ENCODE results near the gene VPS13C. TPM values are rescaled to one million over a fixed set of nuclear protein-coding genes. Genes with fewer than 3 reads are reported as not detected.
A peak's percentile ranks its signal among the peaks of the same experiment; 100 is the strongest.

Gene VPS13C
- total RNA-seq, 3 donors from 2014 or later (not counting 1 experiment from before 2014, with no cell fraction given) = 155 to 204 (median 164) TPM

GRCh38 chr15:61890106-61890505 is 170.1 kb downstream of the VPS13C start:
- H3K4me1 Mint-ChIP-seq = peaks cover 5 to 9% of the 10 kb centered on the region in 2 donors
- ATAC-seq = no peak
- H3K27me3 Mint-ChIP-seq (ENCODE audit: low read depth in 2 of 2) = no peaks in the 10 kb centered on the region
- TF ChIP-seq CTCF (IDR thresholded peaks at IDR 0.05) = no peak
- intact Hi-C loops (cut with micrococcal nuclease) = no loop called here
- Histone ChIP-seq H3K4me3 (ENCODE audit: low read length) (no peak overlapping the region), H3K4me1 (ENCODE audit: control insufficient read depth, insufficient read depth, low read length) (no peaks in the 10 kb centered on the region), H3K36me3 (ENCODE audit: control insufficient read depth, insufficient read depth, low read length) (peaks cover 55% of the 10 kb centered on the region), H3K27me3 (ENCODE audit: control insufficient read depth, insufficient read depth, low read length) (no peaks in the 10 kb centered on the region), H3K9me3 (ENCODE audit: control insufficient read depth, insufficient read depth, low read length) (peaks cover 13% of the 10 kb centered on the region), H3K27ac (ENCODE audit: low read length) (no peak overlapping the region)
- H3K27ac Mint-ChIP-seq = peak overlapping the region in 1 of 2 donors; percentile 4
- H3K36me3 Mint-ChIP-seq = peaks cover 44% of the 10 kb centered on the region
- H3K4me3 Mint-ChIP-seq = no peak overlapping the region
- peaks cover 8 to 11% of the 10 kb centered on the region in 2 donors for H3K9me3 Mint-ChIP-seq
- no peak for DNase-seq
- 96% methylated on average over 2 of the region's 2 CpGs for WGBS (ENCODE audit: insufficient coverage)

GRCh38 chr15:61889706-61890105 is 170.5 kb downstream of the VPS13C start:
- H3K9me3 Mint-ChIP-seq = peaks cover 8 to 11% of the 10 kb centered on the region in 2 donors
- H3K27ac Mint-ChIP-seq = peak overlapping the region in 1 of 2 donors; percentile 4
- H3K27me3 Mint-ChIP-seq (ENCODE audit: low read depth in 2 of 2) = no peaks in the 10 kb centered on the region
- H3K4me1 ChIP-seq (ENCODE audit: control insufficient read depth, insufficient read depth, low read length) = no peaks in the 10 kb centered on the region
- 67% methylated on average over 2 of the region's 3 CpGs for WGBS (ENCODE audit: insufficient coverage)
- intact Hi-C loops (cut with micrococcal nuclease) = no loop called here
- no peak overlapping the region for H3K4me3 Mint-ChIP-seq
- ATAC-seq (no peak), DNase-seq (no peak)
- peaks cover 5 to 9% of the 10 kb centered on the region in 2 donors for H3K4me1 Mint-ChIP-seq
- no peak overlapping the region for H3K4me3 ChIP-seq (ENCODE audit: low read length)
- peaks cover 40% of the 10 kb centered on the region for H3K36me3 Mint-ChIP-seq
- TF ChIP-seq CTCF (IDR thresholded peaks at IDR 0.05) = no peak
- H3K36me3 ChIP-seq (ENCODE audit: control insufficient read depth, insufficient read depth, low read length) = peaks cover 55% of the 10 kb centered on the region
- no peaks in the 10 kb centered on the region for H3K27me3 ChIP-seq (ENCODE audit: control insufficient read depth, insufficient read depth, low read length)
- peaks cover 13% of the 10 kb centered on the region for H3K9me3 ChIP-seq (ENCODE audit: control insufficient read depth, insufficient read depth, low read length)
- H3K27ac ChIP-seq (ENCODE audit: low read length) = no peak overlapping the region

DNA sequence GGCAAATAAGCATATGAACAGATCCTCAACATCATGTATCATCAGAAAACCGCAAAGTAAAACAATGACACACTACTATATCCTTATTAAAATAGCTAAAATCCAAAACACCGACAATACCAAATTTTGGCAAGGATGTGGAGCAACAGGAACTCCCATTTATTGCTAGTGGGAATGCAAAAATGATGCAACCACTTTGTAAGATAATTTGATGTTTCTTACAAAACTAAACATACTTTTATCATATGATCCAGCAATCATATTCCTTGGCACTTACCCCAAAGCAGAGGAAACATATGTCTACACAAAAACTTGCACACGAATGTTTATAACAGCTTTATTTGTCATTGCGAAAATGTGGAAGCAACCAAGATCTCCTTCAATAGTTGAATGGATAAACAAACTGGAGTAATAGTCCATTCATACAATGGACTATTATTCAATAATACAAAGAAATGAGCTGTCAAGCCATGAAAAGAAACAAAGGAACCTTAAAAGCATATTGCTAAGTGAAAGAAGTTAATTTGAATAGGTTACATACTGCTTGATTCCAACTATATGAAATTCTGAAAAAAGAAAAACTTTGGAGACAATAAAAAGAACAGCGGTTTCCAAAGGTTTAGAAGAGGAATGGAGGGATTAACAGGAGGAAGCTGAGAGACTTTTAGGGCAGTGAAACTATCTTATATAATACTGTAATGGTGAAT is 172.0 kb downstream of the VPS13C start:
- no peak overlapping the region for H3K4me3 Mint-ChIP-seq
- WGBS (ENCODE audit: insufficient coverage) = 98% methylated on average over 5 of the region's 5 CpGs
- Histone ChIP-seq H3K9me3 (ENCODE audit: control insufficient read depth, insufficient read depth, low read length) (peaks cover 12% of the 10 kb centered on the region), H3K4me1 (ENCODE audit: control insufficient read depth, insufficient read depth, low read length) (no peaks in the 10 kb centered on the region), H3K27me3 (ENCODE audit: control insufficient read depth, insufficient read depth, low read length) (no peaks in the 10 kb centered on the region), H3K27ac (ENCODE audit: low read length) (no peak overlapping the region), H3K4me3 (ENCODE audit: low read length) (no peak overlapping the region), H3K36me3 (ENCODE audit: control insufficient read depth, insufficient read depth, low read length) (peaks cover 50% of the 10 kb centered on the region)
- H3K27ac Mint-ChIP-seq = no peak overlapping the region
- intact Hi-C loops (cut with micrococcal nuclease) = no loop called here
- DNase-seq = no peak
- H3K4me1 Mint-ChIP-seq = peaks cover 5 to 9% of the 10 kb centered on the region in 2 donors
- TF ChIP-seq CTCF (IDR thresholded peaks at IDR 0.05) = no peak
- no peak for ATAC-seq
- H3K9me3 Mint-ChIP-seq = peaks cover 5 to 6% of the 10 kb centered on the region in 2 donors
- peaks cover 25% of the 10 kb centered on the region for H3K36me3 Mint-ChIP-seq
- no peaks in the 10 kb centered on the region for H3K27me3 Mint-ChIP-seq (ENCODE audit: low read depth in 2 of 2)

DNA sequence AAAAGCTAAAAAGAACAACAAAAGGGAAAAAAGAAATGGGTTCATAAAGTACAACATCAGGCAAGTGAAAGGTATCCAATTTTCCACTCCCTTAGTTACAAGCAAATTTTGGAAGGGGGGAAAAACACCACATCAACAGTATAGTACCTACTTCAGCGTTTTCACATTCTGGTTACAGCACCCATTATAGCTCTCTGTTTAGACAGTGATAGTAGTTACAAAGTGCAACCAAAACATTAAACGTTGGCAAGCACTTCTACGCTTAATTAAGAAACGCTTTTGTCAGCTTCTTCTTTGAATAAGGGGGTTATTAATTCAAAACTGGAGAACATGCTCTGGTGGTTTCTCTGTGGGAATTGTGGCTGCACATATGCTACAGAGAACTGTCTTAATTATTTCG is 180.2 kb downstream of the VPS13C start:
- H3K27me3 ChIP-seq (ENCODE audit: control insufficient read depth, insufficient read depth, low read length) = no peaks in the 10 kb centered on the region
- H3K27ac Mint-ChIP-seq = no peak overlapping the region
- H3K9me3 ChIP-seq (ENCODE audit: control insufficient read depth, insufficient read depth, low read length) = no peaks in the 10 kb centered on the region
- no peak overlapping the region for H3K27ac ChIP-seq (ENCODE audit: low read length)
- TF ChIP-seq CTCF (IDR thresholded peaks at IDR 0.05) = no peak
- no peaks in the 10 kb centered on the region for H3K36me3 Mint-ChIP-seq
- no peak for DNase-seq
- no peaks in the 10 kb centered on the region for H3K4me1 Mint-ChIP-seq
- no peak for ATAC-seq
- no peaks in the 10 kb centered on the region for H3K9me3 Mint-ChIP-seq
- H3K27me3 Mint-ChIP-seq (ENCODE audit: low read depth in 2 of 2) = no peaks in the 10 kb centered on the region
- H3K4me3 ChIP-seq (ENCODE audit: low read length) = no peak overlapping the region
- peaks cover 40% of the 10 kb centered on the region for H3K36me3 ChIP-seq (ENCODE audit: control insufficient read depth, insufficient read depth, low read length)
- 98% methylated on average over 4 of the region's 5 CpGs for WGBS (ENCODE audit: insufficient coverage)
- H3K4me3 Mint-ChIP-seq = no peak overlapping the region
- H3K4me1 ChIP-seq (ENCODE audit: control insufficient read depth, insufficient read depth, low read length) = no peaks in the 10 kb centered on the region
- intact Hi-C loops (cut with micrococcal nuclease) = no loop called here
